HG03280 (cell line): ENCODE results near the gene KRTAP10-11.
"Not testable (repeated sequence)": the region's sequence is repeated elsewhere in the genome, so short reads cannot be mapped to it uniquely, and the experiment has no call there.

Experiments
- ATAC-seq: cut with Tn5 transposase; IDR thresholded peaks from one replicate; pipeline ENCODE4 v1.9.1; 2021; ENCODE audit warnings: mild to moderate bottlenecking, moderate library complexity; ENCODE audit not compliant: unreplicated experiment

The KRTAP10-11 gene, protein sequence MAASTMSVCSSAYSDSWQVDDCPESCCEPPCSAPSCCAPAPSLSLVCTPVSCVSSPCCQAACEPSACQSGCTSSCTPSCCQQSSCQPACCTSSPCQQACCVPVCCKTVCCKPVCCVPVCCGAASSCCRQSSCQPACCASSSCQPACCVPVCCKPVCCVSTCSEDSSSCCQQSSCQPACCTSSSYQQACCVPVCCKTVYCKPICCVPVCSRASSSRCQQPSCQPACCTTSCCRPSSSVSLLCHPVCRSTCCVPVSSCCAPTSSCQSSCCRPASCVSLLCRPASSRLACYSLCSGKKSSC

DNA sequence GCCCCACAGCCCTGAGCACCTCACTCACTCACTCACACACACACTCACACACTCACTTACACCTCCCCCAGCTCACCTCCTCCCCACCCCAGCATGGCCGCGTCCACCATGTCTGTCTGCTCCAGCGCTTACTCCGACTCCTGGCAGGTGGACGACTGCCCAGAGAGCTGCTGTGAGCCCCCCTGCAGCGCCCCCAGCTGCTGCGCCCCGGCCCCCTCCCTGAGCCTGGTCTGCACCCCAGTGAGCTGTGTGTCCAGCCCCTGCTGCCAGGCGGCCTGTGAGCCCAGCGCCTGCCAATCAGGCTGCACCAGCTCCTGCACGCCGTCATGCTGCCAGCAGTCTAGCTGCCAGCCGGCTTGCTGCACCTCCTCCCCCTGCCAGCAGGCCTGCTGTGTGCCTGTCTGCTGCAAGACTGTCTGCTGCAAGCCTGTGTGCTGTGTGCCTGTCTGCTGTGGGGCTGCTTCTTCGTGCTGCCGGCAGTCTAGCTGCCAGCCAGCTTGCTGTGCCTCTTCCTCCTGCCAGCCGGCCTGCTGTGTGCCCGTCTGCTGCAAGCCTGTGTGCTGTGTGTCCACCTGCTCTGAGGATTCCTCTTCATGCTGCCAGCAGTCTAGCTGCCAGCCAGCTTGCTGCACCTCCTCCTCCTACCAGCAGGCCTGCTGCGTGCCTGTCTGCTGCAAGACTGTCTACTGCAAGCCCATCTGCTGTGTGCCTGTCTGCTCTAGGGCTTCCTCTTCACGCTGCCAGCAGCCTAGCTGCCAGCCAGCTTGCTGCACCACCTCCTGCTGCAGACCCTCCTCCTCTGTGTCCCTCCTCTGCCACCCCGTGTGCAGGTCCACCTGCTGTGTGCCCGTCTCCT is at the start of gene KRTAP10-11:
Gene KRTAP10-11 (plus strand): TSS at position 49 of the 856 bp plus-strand sequence. CDS start 45 bp downstream, at position 94.
- not testable (repeated sequence) for ATAC-seq

DNA sequence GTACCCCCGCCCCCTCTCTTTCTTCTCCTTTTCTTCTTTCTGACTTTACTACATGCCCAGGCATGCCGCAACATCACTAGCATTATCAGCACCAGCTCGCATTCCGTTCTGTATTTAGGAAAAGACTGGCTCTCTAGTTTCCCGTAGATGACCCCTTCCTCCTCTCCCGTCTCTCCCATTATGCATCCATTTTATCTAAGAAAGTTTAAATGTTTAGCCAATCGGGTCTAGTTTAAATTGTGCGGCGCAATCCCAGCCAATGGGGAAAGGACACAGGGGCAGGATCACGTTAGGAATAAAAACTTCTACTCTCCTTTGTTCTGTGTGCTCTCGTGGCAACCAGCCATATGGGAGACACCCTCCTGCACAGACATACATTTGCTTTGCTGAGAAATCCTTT is 48.2 kb upstream of the KRTAP10-11 start:
- no peak for ATAC-seq

DNA sequence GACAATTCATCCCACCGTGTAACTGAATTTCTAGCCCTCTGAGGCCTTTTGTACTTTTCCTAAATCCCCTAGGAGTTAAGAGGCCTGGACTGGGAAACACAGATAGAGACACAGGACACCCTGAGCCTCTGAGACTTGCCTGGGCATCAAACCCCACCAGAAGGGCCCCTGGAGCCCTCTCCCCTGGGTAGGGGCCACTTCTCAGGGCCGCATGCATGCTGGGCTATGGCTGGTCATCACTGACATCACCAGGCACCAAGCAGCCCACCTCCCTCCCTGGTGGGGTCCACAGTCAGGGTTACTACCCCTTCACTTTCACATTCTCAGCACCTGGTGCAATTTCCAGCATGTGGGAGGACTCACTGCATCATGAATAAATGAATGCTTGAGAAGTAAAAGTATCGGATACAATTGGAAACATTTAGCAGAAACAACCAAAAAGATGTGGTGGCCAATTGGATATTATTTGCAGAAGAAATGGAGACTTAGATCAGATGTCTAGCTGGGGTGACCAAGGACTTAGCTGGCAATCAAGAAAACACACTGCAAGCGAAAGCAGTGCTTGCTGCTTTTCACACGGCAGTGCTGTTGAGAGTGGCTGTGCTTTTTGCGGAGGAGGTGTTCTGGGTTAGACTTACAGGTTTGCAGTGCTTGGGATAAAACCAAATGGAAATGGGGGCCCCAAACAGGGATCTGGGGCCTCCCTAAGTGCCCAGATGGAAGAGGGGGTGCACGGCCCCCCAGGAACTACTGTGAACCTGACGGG is 46.8 kb upstream of the KRTAP10-11 start:
- ATAC-seq, result no peak

DNA sequence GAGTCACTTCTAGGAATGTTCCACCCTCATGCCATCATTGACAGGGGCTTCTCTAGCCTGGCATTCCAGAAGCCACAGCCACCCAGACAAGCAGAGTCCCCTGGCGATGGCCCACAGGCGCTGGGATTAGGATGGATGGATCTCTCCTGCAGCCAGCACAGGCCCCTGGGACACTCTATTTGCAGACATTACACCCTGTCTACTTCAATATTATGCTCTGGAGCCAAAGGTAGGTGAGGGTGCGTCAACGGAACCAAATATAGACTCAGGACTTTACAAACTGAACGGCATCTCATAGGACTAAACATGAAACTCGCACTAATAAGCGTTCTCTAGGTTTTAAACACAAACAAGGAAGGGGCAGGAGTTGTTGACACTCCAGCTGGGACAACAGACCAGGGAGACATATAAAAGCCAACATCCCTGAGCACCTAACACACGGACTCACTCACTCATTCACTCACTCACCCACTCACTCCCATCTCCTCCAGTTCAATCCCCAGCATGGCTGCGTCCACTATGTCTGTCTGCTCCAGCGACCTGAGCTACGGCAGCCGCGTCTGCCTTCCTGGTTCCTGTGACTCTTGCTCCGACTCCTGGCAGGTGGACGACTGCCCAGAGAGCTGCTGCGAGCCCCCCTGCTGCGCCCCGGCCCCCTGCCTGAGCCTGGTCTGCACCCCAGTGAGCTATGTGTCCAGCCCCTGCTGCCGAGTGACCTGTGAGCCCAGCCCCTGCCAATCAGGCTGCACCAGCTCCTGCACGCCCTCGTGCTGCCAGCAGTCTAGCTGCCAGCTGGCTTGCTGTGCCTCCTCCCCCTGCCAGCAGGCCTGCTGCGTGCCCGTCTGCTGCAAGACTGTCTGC is 45.9 kb upstream of the KRTAP10-11 start, which contains the start of gene KRTAP10-7:
Gene KRTAP10-7 (plus strand): TSS at position 480 of the 861 bp plus-strand sequence. CDS start 25 bp downstream, at position 505.
- ATAC-seq, result not testable (repeated sequence)

- not testable (repeated sequence) for ATAC-seq
Measured at GRCh38 chr21:44601091-44601490, 45.1 kb upstream of the KRTAP10-11 start.

- no peak for ATAC-seq
Measured at GRCh38 chr21:44601596-44602462, 44.4 kb upstream of the KRTAP10-11 start.

DNA sequence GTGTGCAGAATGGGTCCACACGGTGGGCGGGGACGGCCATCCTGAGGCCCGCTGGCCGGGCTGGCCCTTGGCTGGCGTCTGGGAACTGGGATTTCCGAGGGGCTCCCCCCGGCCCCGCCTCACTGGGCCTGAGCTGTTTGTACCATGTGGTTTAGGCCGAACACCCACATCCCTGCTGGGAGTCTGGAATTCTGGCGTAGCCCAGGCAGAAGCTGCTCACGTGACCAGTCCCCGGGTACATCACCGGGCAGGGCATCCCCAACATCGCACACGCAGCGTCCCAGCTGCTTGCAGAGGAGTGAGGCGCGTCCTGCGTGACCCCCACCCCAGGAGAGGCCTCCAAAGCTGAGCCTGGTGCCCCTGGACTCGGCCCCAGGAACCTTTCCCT is 43.8 kb upstream of the KRTAP10-11 start:
- no peak for ATAC-seq

DNA sequence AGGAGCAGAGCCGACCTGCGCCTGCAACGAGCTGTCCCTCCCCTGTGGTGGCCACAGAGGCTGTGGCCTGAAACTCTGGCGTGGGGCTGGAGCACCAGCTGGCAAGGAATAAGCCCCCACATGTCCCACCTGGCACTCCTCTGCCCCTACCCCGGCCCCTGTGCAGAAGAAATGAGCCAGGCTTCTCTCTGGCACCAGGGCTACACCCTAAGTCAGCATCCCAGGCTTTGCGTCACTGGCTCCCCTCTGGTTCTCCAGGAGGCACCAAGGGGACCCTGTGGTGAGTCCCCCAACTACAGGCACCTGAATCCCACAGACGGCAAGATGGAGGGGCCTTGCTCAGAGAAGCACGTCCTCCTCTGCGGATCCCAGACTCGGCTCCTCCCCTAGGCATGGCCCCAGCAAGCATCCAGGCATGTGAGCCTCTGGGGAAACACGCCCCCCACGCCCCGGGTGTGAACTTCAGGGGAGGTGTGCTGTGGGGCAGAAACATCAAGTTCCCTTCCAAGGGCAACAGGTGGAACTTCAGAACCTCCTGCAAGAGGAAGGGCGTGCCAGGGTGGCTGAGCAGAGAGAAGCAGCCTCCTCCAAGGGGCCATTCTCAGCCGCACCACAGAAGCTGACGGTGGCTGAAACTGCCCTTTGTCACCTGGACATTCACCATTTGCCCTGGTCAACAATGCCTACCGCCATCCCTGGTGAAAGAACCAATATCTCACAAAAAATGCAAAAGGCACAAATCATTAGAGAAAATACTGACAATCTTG is 42.9 kb upstream of the KRTAP10-11 start:
- no peak for ATAC-seq

DNA sequence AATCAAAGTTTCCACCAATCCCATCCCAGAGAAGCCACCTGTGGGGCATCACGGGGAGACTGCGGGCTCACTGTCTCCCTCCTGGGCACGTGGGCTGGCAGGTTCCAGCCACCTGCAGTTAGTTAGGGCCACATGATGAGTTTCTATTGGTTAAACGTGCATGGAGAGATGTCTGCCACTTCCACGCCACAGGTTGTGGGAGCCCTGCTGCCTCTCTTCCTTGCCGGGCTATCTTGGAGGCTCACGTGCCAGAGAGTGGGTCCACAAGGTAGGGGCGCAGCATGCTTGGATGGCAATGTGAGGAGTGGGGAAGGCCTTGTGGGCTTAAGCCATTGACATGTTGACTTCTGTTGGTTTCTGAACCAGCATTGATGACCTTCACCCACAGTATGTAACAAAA is 42.3 kb upstream of the KRTAP10-11 start:
- ATAC-seq, result no peak

DNA sequence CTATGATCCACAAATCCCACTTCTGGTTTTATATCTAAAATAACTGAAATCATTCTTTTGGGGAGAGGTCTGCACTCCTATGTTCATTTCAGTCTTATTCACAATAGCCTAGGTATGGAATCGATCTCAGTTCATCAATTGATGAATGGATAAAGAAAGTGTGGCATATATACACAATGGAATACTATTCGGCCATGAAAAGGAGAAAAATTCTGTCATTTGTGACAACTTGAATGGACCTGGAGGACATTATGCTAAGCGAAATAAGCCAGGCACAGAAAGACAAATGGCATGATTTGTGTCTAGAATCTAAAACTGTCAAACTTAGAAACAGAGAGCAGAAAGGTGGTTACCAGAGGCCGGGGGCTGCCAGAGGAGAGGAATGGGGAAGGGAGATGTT is 39.7 kb upstream of the KRTAP10-11 start:
- ATAC-seq, result no peak

- no peak for ATAC-seq
Measured at GRCh38 chr21:44609193-44609592, 37.0 kb upstream of the KRTAP10-11 start.

- ATAC-seq, result not testable (repeated sequence)
Measured at GRCh38 chr21:44610157-44610843, 35.9 kb upstream of the KRTAP10-11 start.

DNA sequence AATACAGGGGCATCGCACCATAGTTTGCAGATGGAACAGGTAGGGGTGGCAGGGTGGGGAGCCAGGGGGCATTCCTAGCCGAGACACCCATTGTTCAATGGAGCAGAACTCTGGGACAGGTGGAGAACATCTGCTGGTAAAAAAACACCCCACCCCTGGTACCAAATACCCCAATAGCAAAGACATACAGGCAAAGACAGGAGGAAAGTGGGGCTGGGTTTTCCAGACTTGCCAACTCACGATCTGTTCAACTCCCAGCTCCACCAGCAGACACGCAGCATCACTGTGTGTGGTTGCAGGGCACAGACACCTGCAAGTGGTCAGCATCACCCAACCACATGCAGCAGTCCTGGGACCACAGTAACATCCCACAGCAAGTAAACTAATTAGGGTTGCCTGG is 34.7 kb upstream of the KRTAP10-11 start:
- no peak for ATAC-seq

GRCh38 chr21:44612029-44612486 is 34.2 kb upstream of the KRTAP10-11 start, which contains the start of gene KRTAP10-8:
TSS of gene KRTAP10-8 (plus strand) at chr21:44612079. CDS start at chr21:44612101, 22 bp downstream.
- no peak for ATAC-seq

- ATAC-seq, result no peak
Measured at GRCh38 chr21:44612669-44613229, 33.5 kb upstream of the KRTAP10-11 start.

DNA sequence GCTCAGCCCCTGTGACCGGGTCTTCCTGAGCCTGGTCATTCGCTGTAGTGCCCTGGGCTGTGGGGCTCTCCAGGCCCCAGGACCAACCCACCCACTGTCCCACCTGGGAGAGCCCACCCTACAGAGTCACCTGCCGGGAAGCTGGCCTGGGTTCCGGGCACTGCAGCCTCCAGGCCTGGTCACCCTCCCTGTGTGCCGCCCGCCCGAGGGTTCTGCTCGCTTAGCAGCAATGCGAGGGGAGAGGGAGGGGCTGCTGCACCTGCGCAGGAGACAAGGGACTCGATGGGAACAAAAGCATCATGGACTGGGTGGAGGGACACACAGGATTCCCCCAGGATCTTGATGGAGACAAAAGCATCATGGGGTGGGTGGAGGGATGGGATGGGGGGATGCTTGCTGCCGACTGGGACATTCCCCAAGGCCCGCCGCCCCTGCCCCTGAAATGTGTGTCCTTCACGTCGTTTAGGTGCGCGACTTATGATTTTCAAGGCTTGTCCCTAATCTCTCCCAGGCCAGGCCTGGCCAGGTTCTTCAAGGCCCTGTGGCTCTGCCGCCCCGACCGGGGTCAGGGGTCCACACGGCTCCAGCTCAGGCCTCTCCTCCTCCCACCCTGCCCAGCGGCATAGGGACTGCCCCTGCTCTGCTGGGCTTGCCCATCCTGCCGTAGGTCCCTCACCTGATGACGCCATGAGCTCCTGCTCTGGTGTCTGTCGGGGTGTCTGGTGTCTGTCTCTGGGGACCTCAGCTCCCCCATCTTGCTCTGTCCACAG is 32.6 kb upstream of the KRTAP10-11 start:
- ATAC-seq, result no peak
